H1 (cell line): ENCODE results near the gene WSCD1. TPM values are rescaled to one million over a fixed set of nuclear protein-coding genes. Genes with fewer than 3 reads are reported as not detected.

Source experiments
- ASH2L ChIP-seq: fragments of 200-600, 300-600 bp; sonication (generic); IDR thresholded peaks from one replicate; pipeline ENCODE4 v1.7.1; 2017; ENCODE audit warnings: low read length
- BCL11A ChIP-seq, 2 experiments: IDR thresholded peaks; one replicate each; pipeline ENCODE4 v1.6.1; 2011; ENCODE audit warnings: low read depth in 2 of 2, low read length in 2 of 2, mild to moderate bottlenecking in 2 of 2
- CHD1 ChIP-seq: IDR thresholded peaks from 2 replicates; pipeline ENCODE4 v1.6.1; 2012; ENCODE audit warnings: low read depth, low read length, improper control_type of control experiment
- CHD7 ChIP-seq: fragments of 300-600 bp; sonication (generic); IDR thresholded peaks from 2 replicates; pipeline ENCODE4 v1.7.1; 2012; ENCODE audit warnings: low read length, moderate library complexity, mild to moderate bottlenecking, inconsistent platforms; ENCODE audit not compliant: insufficient replicate concordance
- CTBP2 ChIP-seq: IDR thresholded peaks from 2 replicates; pipeline ENCODE4 v1.7.0; 2011; ENCODE audit warnings: borderline replicate concordance, mild to moderate bottlenecking, moderate library complexity, mixed read lengths, low read length; ENCODE audit not compliant: insufficient read depth, insufficient read length
- EZH2 ChIP-seq: fragments of 200-600 bp; sonication (generic); IDR thresholded peaks from 2 replicates; pipeline ENCODE4 v1.7.1; 2012; ENCODE audit warnings: low read depth, mild to moderate bottlenecking, moderate library complexity, low read length, inconsistent platforms; ENCODE audit not compliant: severe bottlenecking
- HDAC6 ChIP-seq: IDR thresholded peaks from one replicate; pipeline ENCODE4 v1.7.1; 2012; ENCODE audit warnings: low read depth, mild to moderate bottlenecking, inconsistent platforms, low read length, moderate library complexity
- JUND ChIP-seq: IDR thresholded peaks from 2 replicates; pipeline ENCODE4 v1.6.1; 2011; ENCODE audit warnings: mild to moderate bottlenecking, improper control_type of control experiment, low read length
- KDM4A ChIP-seq: IDR thresholded peaks from one replicate; pipeline ENCODE4 v1.7.1; 2012; ENCODE audit warnings: low read depth, mild to moderate bottlenecking, moderate library complexity, low read length, inconsistent platforms; ENCODE audit not compliant: severe bottlenecking
- POLR2AphosphoS5 ChIP-seq: IDR thresholded peaks from 2 replicates; pipeline ENCODE4 v1.6.1; 2011; ENCODE audit warnings: low read depth, low read length
- RBBP5 ChIP-seq: IDR thresholded peaks from 2 replicates; pipeline ENCODE4 v1.7.1; 2012; ENCODE audit warnings: low read depth, mild to moderate bottlenecking, inconsistent platforms, low read length, moderate library complexity, borderline replicate concordance
- TEAD4 ChIP-seq: IDR thresholded peaks from 2 replicates; pipeline ENCODE4 v1.6.1; 2012; ENCODE audit warnings: low read depth, low read length, inconsistent platforms, mixed read lengths
- polyA plus RNA-seq, 7 experiments: library from polyadenylated mRNA; depleted of rRNA in 3 of 7; stranded (reverse) in 5 of 7; unstranded in 2 of 7; fragments of >200 nt in 5 of 7; fragments of 200-250 nt in 2 of 7; gene quantifications; 1 replicate in 5 of 7; 2 replicates in 1 of 7; 4 replicates in 1 of 7; pipeline versions ENCODE4 v1.2.1 to v1.2.3, GENCODE V29; 2011 to 2013; ENCODE audit warnings: missing spikeins in 2 of 7, mixed read lengths in 2 of 7
- total RNA-seq: library from RNA; stranded (reverse); fragmentation: NEBNext Ultra II Directional; extraction: Animal tissue kit (Norgen Biotek cat#: 25700); gene quantifications from 2 replicates; pipeline ENCODE4 v1.2.1, GENCODE V29; 2021

WSCD1 gene
- total and polyA plus RNA-seq, 2 of the 8 experiments (the other 6 are each of a cell fraction or from before 2014, with no cell fraction given), result 21.9 to 39.0 TPM

- TF ChIP-seq CHD7 (no peak), TEAD4 (no peak), RBBP5 (no peak), ASH2L (no peak), BCL11A (IDR thresholded peaks at IDR 0.05; ENCODE audit: low read depth in 2 of 2, low read length in 2 of 2) (no peak), EZH2 (no peak), JUND (no peak), KDM4A (no peak), CTBP2 (no peak), CHD1 (no peak), POLR2AphosphoS5 (no peak), HDAC6 (no peak)
Observed at GRCh38 chr17:6097005-6097279, 26.8 kb downstream of the WSCD1 start (continued).
